Ishikawa (cell line): ENCODE measurements around the gene DLL4.

Source experiments
- CEBPB ChIP-seq: IDR thresholded peaks from 2 replicates; pipeline ENCODE4 v1.6.1; 2012
- CREB1 ChIP-seq: IDR thresholded peaks from 2 replicates; pipeline ENCODE4 v1.6.1; 2012; ENCODE audit warnings: low read depth
- EGR1 ChIP-seq: IDR thresholded peaks from 2 replicates; pipeline ENCODE4 v1.6.1; 2012
- EP300 ChIP-seq: IDR thresholded peaks from 2 replicates; pipeline ENCODE4 v1.6.1; 2012; ENCODE audit warnings: borderline replicate concordance
- FOXM1 ChIP-seq: IDR thresholded peaks from 2 replicates; pipeline ENCODE4 v1.6.1; 2012; ENCODE audit warnings: low read depth, borderline replicate concordance
- NFIC ChIP-seq: IDR thresholded peaks from 2 replicates; pipeline ENCODE4 v1.6.1; 2012
- RAD21 ChIP-seq: IDR thresholded peaks from 2 replicates; pipeline ENCODE4 v1.6.1; 2012; ENCODE audit warnings: low read depth
- TAF1 ChIP-seq: IDR thresholded peaks from 2 replicates; pipeline ENCODE4 v1.6.1; 2012; ENCODE audit warnings: low read depth, mild to moderate bottlenecking
- TCF12 ChIP-seq: IDR thresholded peaks from 2 replicates; pipeline ENCODE4 v1.6.1; 2012; ENCODE audit warnings: low read depth
- TEAD4 ChIP-seq: IDR thresholded peaks from 2 replicates; pipeline ENCODE4 v1.6.1; 2012
- YY1 ChIP-seq: IDR thresholded peaks from 2 replicates; pipeline ENCODE4 v1.6.1; 2012; ENCODE audit warnings: low read depth
- ZBTB7A ChIP-seq: IDR thresholded peaks from 2 replicates; pipeline ENCODE4 v1.6.1; 2012; ENCODE audit warnings: low read depth
- TF ChIP-seq, protein P1 (sequence below): IDR thresholded peaks from 2 replicates; pipeline ENCODE4 v1.6.1; 2012; ENCODE audit warnings: low read depth, mild to moderate bottlenecking
- TF ChIP-seq, protein P2 (sequence below): IDR thresholded peaks from 2 replicates; pipeline ENCODE4 v1.6.1; 2012
- TF ChIP-seq, protein P3 (sequence below): IDR thresholded peaks from 2 replicates; pipeline ENCODE4 v1.6.1; 2012

The DLL4 gene

DNA sequence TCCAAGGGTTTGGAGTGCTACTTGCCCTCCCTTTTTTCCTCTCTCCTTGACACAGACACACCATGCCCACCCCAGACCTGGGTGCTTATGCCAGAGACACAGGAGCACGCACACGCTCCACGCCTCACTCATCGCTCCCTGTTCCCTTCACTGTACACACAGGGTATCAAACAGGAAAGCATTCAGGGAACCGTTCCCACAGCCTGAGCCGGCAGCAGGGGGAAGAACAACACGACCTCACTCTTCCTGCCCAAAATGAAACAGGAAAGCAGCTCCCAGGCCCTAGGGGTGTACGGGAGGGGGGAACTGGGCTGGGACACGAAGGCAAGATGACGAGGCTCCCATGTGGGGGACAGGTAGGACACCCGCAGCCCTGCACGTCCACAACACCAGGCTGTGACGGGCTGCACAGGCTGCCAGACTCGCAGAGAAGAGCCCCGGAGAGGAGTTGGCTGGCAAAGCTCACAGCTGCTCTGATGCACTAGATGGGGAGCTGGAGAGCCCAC lies 11.2 kb downstream of the DLL4 start:
- TF ChIP-seq CREB1 (no peak), CEBPB (no peak), ZBTB7A (no peak), FOXM1 (no peak), EP300 (no peak), YY1 (no peak), RAD21 (no peak), TCF12 (no peak), NFIC (no peak), TAF1 (no peak), TEAD4 (no peak), EGR1 (no peak)
- TF ChIP-seq, protein P1, sequence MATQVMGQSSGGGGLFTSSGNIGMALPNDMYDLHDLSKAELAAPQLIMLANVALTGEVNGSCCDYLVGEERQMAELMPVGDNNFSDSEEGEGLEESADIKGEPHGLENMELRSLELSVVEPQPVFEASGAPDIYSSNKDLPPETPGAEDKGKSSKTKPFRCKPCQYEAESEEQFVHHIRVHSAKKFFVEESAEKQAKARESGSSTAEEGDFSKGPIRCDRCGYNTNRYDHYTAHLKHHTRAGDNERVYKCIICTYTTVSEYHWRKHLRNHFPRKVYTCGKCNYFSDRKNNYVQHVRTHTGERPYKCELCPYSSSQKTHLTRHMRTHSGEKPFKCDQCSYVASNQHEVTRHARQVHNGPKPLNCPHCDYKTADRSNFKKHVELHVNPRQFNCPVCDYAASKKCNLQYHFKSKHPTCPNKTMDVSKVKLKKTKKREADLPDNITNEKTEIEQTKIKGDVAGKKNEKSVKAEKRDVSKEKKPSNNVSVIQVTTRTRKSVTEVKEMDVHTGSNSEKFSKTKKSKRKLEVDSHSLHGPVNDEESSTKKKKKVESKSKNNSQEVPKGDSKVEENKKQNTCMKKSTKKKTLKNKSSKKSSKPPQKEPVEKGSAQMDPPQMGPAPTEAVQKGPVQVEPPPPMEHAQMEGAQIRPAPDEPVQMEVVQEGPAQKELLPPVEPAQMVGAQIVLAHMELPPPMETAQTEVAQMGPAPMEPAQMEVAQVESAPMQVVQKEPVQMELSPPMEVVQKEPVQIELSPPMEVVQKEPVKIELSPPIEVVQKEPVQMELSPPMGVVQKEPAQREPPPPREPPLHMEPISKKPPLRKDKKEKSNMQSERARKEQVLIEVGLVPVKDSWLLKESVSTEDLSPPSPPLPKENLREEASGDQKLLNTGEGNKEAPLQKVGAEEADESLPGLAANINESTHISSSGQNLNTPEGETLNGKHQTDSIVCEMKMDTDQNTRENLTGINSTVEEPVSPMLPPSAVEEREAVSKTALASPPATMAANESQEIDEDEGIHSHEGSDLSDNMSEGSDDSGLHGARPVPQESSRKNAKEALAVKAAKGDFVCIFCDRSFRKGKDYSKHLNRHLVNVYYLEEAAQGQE = no peak
- TF ChIP-seq, protein P2, sequence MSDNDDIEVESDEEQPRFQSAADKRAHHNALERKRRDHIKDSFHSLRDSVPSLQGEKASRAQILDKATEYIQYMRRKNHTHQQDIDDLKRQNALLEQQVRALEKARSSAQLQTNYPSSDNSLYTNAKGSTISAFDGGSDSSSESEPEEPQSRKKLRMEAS = no peak
- TF ChIP-seq, protein P3, sequence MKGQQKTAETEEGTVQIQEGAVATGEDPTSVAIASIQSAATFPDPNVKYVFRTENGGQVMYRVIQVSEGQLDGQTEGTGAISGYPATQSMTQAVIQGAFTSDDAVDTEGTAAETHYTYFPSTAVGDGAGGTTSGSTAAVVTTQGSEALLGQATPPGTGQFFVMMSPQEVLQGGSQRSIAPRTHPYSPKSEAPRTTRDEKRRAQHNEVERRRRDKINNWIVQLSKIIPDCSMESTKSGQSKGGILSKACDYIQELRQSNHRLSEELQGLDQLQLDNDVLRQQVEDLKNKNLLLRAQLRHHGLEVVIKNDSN = no peak

DNA sequence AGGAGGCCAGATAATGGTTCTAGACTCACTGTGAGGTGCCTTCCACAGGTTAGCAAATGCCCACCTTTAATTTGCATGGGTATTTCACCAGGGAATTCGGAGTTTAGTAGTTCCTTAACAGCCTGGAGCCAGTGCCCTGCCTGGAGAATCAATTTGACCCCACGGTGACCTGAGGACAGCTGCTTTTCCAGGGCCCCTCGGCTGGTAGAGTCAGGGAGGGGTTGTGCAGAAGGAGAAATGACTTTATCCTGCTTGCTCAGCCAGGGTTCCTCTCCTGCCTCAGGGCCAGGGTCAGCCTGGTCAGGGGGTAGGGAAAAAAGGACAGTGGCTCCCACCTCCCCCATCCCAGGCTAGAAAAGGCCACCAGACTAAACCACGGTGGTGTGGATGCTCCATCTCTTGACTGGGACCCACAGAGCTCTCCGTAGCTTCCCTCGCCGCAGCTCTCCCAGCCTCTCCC lies 12.0 kb downstream of the DLL4 start:
- TF ChIP-seq TEAD4 = no peak
- TF ChIP-seq FOXM1 = no peak
- TF ChIP-seq TAF1 = no peak
- no peak for TF ChIP-seq YY1
- TF ChIP-seq EP300 = no peak
- no peak for TF ChIP-seq TCF12
- TF ChIP-seq, protein P2 = no peak
- TF ChIP-seq EGR1 = no peak
- TF ChIP-seq, protein P3 = no peak
- TF ChIP-seq, protein P1 = no peak
- TF ChIP-seq RAD21 = no peak
- no peak for TF ChIP-seq CEBPB
- TF ChIP-seq NFIC = no peak
- TF ChIP-seq ZBTB7A = no peak
- no peak for TF ChIP-seq CREB1

DNA sequence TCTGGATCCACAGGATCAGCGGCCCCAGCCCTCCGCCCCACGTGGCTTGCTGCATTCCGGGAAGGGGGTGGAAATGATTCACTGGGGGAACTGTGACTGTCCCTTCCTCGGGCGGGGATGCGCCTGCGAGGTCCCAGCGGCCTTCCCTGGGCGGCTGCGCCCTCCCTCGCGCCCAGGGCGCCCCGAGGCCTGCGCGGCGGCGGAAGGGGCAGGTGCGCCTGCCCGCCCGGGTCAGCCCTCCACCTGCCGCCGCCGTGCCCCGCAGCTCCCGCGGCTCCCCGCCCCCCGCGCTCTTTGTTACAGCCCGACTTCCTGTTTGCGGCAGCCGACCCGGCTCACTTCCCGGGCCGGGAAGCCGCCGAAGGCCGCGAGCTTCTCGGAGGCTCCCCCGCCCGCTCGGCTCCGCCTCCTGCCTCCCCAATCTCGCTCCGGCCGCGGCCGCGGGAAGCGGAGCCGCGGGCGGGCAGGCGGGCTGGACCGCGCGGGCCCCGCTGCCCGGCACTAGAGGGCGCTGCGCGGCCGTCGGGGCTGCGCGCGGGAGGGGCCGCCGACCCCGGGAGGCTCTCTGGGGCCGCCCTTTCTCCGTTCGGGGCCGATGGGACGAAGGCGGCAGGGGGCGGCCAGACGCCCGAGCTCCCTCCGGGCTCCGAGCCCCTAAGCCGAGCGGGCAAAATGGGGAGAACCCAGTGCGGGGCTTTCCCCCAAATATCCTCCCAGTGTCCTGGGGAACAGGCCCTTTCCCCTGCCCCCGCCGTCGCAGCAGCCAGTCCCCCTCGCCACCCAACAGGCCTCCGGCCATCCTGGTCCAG lies 12.6 kb downstream of the DLL4 start:
- TF ChIP-seq CEBPB = no peak
- peak; percentile 30; the same call in 1 of the 2 replicates for TF ChIP-seq TCF12
- TF ChIP-seq YY1 = peak; percentile 42
- TF ChIP-seq, protein P1 = no peak
- no peak for TF ChIP-seq CREB1
- TF ChIP-seq, protein P2 = peak; percentile 72
- peak; percentile 57; the same call in 1 of the 2 replicates for TF ChIP-seq TEAD4
- peak; percentile 48; the same call in 1 of the 2 replicates for TF ChIP-seq RAD21
- TF ChIP-seq, protein P3 = peak; percentile 52
- no peak for TF ChIP-seq FOXM1
- TF ChIP-seq TAF1 = no peak
- no peak for TF ChIP-seq NFIC
- no peak for TF ChIP-seq EGR1
- TF ChIP-seq ZBTB7A = peak; percentile 59; the same call in 1 of the 2 replicates
- TF ChIP-seq EP300 = no peak
